Activated naive CD8-positive, alpha-beta T cell treated with anti-CD3 and anti-CD28 coated beads, Interleukin-2, amount 50 U/mL, for 16 hours (primary cell): ENCODE results near the gene VEZT.
"Not testable (repeated sequence)": the region's sequence is repeated elsewhere in the genome, so short reads cannot be mapped to it uniquely, and the experiment has no call there.

Experiments used
- DNase-seq: peaks from one replicate; pipeline ENCODE4 v3.0.0-alpha.2; 2020; ENCODE audit warnings: low read depth, low spot score

The VEZT gene

DNA sequence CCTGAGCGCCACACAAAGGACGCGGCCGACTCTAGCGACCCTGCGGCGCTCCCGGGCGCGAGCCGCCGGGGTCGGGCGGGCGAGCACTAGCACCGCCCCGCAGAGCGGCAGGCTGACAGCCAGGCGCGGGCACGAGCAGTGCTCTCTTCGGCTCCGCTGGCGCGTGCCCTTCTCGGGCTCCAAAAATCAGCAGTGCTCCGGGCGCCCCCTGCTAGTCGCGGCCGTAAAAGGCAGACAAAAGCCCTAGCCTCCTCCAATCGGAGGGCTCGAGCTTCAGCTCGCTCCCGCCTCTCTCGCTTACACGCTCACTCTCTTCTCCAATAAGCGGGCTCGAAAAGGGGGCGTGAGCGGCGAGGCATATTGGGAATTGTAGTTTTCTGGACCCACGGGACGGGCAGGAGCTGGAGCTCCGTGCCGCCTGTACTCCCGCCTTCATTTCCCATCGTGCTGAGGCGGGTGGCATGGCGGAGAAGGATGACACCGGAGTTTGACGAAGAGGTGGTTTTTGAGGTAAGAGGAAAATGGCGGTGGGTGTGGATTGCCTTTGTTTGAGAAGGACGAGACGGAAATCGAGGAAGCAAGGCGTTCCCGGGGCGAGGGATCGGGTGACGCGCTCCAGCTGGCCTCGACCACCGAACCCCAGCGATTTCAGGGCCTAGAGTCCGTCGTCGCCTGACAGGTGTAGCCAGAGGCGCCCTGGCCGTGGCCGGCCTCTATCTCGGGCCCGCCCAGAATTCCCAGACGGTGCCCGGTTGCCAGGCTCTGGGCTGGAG lies at the start of gene VEZT, which contains the start of gene FGD6:
VEZT (plus strand) TSS at position 431 of the 773 bp plus-strand sequence; CDS start at position 475, 44 bp downstream.
FGD6 (minus strand) TSS at position 91 of the 773 bp plus-strand sequence. CDS start 227 bp downstream, outside the sequence.
- DNase-seq = peak; percentile 94

GRCh38 chr12:95168746-95169145 lies 48.9 kb upstream of the VEZT start:
- no peak for DNase-seq

GRCh38 chr12:95169368-95169767 lies 48.2 kb upstream of the VEZT start:
- no peak for DNase-seq

GRCh38 chr12:95173392-95174251 lies 44.0 kb upstream of the VEZT start:
- no peak for DNase-seq

GRCh38 chr12:95177201-95177768 lies 40.3 kb upstream of the VEZT start:
- DNase-seq = no peak

DNA sequence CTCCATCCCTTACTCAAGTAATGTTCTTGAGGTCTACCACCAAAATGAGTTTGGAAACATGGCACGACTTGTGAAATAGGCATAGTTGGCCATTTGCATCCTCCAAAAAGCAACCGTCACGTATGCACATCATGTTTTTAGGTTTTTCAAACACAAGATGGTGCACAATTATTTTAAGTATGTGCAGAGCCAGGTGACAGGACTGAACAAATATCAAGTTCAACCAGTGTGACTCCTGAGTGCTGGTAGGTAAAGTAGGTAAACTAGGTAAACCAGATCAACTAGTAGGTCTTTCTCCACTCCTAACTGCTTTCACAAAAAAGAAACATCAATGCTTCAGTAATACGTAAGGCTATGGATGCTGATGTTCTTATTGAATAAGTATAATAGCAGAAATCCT lies 39.5 kb upstream of the VEZT start:
- no peak for DNase-seq

- DNase-seq = no peak
Measured at GRCh38 chr12:95179011-95179410, 38.6 kb upstream of the VEZT start.

DNA sequence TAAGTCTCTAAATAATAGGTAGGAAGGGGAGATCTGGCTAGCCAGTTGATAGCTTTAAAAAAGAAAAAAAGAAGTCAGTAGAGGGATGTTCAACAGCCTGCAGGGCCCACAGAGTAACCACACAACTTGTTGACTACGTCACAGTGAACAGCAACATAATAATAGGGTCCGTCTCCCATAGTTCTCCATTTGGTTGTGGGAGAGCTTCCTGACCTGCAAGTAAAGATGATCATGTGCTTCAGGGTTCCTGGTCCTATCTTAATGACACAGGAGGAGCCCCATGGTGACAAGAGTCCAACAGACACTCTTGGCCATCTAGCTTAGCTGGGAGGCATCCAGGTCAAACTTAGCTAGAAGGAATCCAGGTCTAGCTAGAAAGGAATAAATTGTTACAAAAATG lies 36.5 kb upstream of the VEZT start:
- no peak for DNase-seq

DNA sequence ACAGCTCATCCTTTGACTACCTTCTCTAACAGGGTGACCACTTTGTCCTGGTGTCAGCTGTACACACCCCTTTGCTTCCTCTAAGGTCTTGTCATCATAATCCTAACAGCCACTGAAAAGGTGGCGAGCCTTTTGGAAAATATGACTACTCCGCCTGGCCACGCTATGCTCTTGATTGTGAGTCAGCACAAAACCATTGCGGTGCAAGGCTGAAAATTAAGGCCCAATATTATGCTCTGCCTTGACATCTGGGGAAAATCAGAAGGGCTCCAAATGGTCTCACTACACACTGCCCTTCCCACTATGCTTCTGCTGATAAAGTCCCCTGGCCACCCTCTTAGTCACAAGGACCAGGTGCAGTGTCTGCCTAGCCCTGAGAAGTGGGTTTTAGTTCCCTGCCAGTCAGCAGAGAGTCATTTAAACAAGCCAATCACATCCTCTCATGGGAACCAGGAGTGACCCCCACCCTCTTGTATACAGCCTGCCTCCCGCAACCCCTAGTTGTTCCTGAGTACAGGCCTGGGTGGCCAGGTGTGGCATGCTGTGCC lies 34.7 kb upstream of the VEZT start:
- no peak for DNase-seq

- DNase-seq = no peak
Measured at GRCh38 chr12:95184121-95184520, 33.5 kb upstream of the VEZT start.

GRCh38 chr12:95185072-95185471 lies 32.5 kb upstream of the VEZT start:
- no peak for DNase-seq

GRCh38 chr12:95185854-95186253 lies 31.8 kb upstream of the VEZT start:
- DNase-seq = no peak

GRCh38 chr12:95187865-95188415 lies 29.7 kb upstream of the VEZT start:
- no peak for DNase-seq

DNA sequence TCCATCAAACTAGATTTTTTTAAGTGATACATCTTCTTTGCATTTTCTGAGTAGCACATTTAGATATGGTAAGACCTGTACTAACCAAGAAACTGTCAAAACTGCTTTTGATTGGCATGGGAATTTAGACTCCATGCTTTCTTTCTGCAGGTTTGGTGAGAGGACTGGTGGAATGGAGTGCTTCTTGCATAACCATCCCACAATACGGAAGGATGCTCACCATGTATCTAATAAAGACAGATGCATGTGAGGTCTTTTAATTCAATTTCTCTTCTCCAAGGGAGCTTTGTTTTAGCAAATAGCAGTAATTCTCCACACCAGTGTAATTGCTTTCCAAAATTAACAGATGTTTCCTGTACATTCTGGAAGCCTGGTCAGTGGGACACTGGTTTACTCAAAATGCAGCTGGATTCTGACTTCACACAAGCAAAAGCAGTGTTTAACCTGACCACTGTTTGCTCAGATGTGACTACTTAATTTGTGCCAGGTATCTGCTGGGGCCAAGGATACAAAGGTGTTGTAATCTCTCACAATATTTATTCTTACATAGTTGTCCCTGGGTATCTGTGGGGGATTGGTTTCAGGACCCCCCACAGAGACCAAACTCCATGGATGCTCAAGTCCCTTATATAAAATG lies 26.4 kb upstream of the VEZT start:
- DNase-seq = no peak

DNA sequence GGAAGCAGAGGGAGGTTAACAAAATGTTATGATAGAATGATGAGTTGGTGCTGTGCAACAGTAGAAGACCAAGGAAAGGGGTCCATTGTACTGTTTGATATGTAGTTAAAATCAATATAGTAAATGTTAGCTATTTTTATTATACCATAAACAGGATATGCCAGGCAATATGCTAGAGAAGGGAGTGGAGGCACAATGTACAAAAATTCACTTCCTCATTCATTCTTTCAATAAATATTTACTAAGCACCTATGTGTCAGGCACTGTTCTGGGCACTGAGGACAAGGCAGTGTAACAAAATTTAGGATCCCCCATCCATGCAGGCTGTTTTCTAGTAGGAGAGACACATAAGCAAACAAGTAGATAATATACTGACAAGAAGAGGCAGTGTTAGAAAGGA lies 25.3 kb upstream of the VEZT start:
- no peak for DNase-seq

DNA sequence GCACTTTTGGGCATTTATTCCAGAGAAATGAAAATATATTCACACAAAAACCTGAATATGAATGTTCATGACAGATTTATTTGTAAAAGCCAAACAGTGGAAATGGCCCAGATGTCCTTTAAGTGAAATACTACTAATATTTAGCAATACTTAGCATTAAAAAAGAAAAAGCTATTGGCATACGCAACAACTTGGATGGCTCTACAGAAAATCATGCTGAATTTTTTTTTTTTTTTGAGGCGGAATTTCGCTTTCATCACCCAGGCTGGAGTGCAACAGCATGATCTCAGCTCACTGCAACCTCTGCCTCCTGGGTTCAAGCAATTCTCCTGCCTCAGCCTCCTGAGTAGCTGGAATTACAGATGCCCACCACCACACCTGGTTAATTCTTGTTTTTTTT lies 24.5 kb upstream of the VEZT start:
- no peak for DNase-seq

- DNase-seq = no peak
Measured at GRCh38 chr12:95195122-95195521, 22.5 kb upstream of the VEZT start.

GRCh38 chr12:95196875-95197569 lies 20.6 kb upstream of the VEZT start:
- DNase-seq = not testable (repeated sequence)

GRCh38 chr12:95197636-95198035 lies 20.0 kb upstream of the VEZT start:
- DNase-seq = no peak

DNA sequence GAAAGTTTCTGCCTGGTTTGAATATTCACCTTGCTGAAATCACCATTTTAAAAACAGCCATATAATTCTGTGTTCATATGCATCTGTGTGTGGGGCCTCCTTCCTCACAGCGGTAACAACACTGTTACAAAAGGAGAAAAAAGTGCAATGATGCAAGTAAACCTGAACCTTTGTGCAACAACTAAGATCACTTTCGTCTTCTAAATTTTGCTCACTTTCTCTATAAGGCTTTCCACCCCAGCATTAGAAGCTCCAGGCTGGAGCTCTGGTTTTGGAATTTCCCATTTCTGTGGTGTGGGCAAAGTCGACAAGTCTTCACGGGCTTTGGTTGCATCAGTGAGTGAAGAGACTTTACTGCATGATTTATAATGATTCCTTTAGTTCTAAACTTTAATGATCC lies 18.7 kb upstream of the VEZT start:
- no peak for DNase-seq
